GM10248 (cell line): ENCODE results near the gene C6orf132.

Experiments used
- CTCF ChIA-PET: fragments of 300-600 bp; sonication (Branson Sonifier 250); formaldehyde crosslinking; extraction: SDS; loops from one replicate; lab custom pipeline; 2021; ENCODE audit warnings: antibody characterized with exemption; lab: Yijun Ruan, JAX
- POLR2A ChIA-PET: fragments of 350-650 bp; sonication (Branson Sonifier 250); formaldehyde crosslinking; extraction: SDS; loops from one replicate; lab custom pipeline; 2020; ENCODE audit warnings: antibody characterized with exemption; lab: Yijun Ruan, JAX
- DNase-seq: peaks from one replicate; pipeline ENCODE4 v3.0.0; 2012; ENCODE audit errors: extremely low spot score
- CTCF ChIP-seq: IDR thresholded peaks from 2 replicates; pipeline ENCODE4 v1.5.1; 2012; ENCODE audit warnings: mild to moderate bottlenecking, low read depth; ENCODE audit errors: extremely low read depth, missing control alignments, control extremely low read depth

C6orf132 gene

DNA sequence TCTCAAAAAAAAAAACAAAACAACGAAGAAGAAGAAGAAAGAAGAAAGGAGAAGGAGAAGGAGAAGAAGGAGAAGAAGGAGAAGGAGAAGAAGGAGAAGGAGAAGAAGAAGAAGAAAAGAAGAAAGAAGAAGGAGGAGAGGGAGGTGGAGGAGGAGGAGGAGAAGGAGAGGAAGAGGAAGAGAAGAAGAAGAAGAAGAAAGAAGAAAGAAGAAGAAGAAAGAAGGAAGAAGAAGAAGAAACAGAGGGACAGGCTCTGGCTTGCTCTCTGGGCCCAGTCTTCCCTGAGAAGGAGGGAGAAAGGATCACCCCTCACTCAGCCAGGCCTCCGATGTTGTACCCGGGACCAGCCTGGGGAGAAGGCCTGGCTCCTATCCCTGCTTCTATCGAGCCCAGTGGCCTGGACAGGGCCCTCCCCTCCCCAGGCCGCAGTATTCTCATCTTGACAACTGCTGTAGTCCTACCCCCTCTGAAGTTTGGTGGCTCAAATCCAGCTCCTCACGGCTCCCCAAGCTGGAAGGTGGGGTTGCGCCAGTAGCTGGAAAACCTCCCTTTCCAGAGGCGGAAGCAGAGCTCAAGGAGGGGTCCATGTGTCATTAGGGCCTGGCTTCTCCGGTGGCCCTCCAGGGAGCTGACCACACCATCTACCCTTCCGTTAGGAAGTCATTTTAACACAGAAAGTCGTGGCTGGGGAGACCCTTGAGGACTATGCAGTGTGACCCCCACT, 18.9 kb downstream of the C6orf132 start:
- no peak for TF ChIP-seq CTCF
- CTCF ChIA-PET = interaction anchor here (1.0 to 1.9 kb wide), 4 partner anchors 9 to 20 kb away, joined by 3 to 6 read pairs (median 4); no protein-coding TSS in a partner anchor
- POLR2A ChIA-PET = no interaction called here
- DNase-seq = no peak

- ChIA-PET POLR2A (no interaction called here), CTCF (interaction anchor here (1.0 to 2.8 kb wide), 4 partner anchors 9 to 17 kb away, joined by 3 to 15 read pairs (median 4); no protein-coding TSS in a partner anchor)
- TF ChIP-seq CTCF = no peak
- no peak for DNase-seq
These were observed 21.2 kb downstream of the C6orf132 start for GRCh38 chr6:42120895-42121865.

DNA sequence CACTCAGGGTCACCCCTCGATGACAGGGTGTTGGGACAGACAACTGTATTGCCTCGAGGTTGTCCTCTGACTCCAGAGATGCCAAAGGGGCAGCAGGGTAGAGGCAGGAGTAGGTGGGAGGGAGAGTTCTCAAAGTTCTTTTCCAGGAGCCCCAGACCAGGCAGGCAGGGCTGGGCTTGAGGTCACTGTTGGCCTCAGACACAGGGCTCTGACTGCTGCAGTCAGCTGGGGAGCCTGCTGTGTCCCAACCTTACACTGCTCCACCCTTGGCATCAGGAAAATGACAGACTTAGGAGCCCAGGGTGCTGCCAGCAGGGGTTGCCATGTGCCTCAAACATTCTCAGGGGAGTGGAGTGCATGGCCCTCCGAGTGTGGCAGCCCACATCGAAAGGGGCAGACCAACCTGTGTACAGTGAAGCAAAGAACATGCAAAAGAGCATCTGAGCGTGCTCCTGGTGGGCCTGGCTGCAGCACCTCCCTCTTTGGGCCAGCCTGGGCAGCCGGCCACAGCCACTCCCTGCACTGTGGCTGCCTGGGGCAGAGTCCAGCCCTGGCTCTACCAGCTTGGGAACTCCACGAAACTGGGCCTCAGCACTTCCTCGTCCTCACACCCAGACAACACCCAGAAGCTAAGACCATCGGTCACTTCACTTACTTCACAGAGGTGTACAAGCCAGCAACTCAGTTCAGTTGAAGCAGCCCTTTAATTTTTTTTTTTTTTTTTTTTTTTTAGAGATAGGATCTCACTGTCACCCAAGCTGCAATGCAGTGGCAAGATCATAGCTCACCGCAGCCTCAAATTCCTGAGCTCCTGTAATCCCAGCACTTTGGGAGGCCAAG, 24.0 kb downstream of the C6orf132 start:
- no peak for DNase-seq
- TF ChIP-seq CTCF = no peak
- CTCF ChIA-PET = interaction anchor here (0.7 to 3.9 kb wide), 3 partner anchors 14 to 21 kb away, joined by 3 to 22 read pairs (median 3); no protein-coding TSS in a partner anchor
- POLR2A ChIA-PET = no interaction called here

- POLR2A ChIA-PET = no interaction called here
- CTCF ChIA-PET = interaction anchor here (1.4 to 3.9 kb wide), 2 partner anchors 13 to 21 kb away, joined by 3 to 22 read pairs; no protein-coding TSS in a partner anchor
- no peak for DNase-seq
- no peak for TF ChIP-seq CTCF
These were observed 24.6 kb downstream of the C6orf132 start for GRCh38 chr6:42117843-42118161.

DNA sequence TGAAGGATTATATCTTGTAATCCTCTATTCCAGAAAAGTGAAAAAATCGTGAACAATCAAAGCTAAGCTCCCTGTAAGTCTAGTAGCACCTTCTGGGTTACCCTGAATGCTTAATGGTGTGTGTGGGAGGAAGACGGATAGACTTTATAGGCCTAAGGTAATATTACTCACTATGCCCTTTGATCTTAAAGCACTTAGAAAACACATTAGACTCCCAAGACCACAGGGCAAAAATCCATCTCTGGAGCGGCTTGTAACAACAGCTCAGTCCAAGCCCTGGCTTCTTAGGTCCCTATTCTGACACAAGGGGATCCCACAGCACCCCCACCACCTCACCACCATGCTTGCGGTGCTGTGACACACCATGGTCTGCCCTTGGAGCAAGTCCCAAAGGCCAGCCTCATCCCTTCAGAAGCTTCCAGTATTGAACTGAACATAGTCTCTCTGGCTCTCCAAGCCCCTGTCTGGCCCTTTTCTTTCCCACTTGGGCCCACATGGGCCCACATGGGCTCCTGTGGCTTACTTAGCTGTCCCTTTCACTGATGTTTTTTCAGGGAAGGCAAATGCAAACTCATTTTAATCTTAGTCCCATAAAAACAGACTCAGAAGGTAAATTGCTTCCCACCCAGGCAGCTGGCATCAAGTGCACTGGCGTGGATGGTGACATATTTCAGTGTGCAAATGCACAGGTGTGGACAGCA, 28.3 kb downstream of the C6orf132 start:
- TF ChIP-seq CTCF = no peak
- ChIA-PET POLR2A (no interaction called here), CTCF (interaction anchor here (0.9 to 3.1 kb wide), 2 partner anchors 8 to 10 kb away, joined by 3 to 26 read pairs; no protein-coding TSS in a partner anchor)
- DNase-seq = no peak
